Endothelial cell (in vitro differentiated cells): ENCODE measurements around the gene RBM38. TPM values are rescaled to one million over a fixed set of nuclear protein-coding genes. Genes with fewer than 3 reads are reported as not detected.

Source experiments
- DNase-seq: peaks from one replicate; pipeline ENCODE4 v3.0.0; 2021; ENCODE audit warnings: low spot score
- H3K27ac Mint-ChIP-seq: one replicate; pipeline ENCODE4 v1.8.0; 2021; ENCODE audit warnings: mixed read lengths, inconsistent platforms; ENCODE audit not compliant: unreplicated experiment
- H3K27me3 Mint-ChIP-seq: one replicate; pipeline ENCODE4 v1.8.0; 2021; ENCODE audit warnings: mild to moderate bottlenecking, moderate library complexity, mixed read lengths, inconsistent platforms; ENCODE audit not compliant: unreplicated experiment
- H3K36me3 Mint-ChIP-seq: one replicate; pipeline ENCODE4 v1.8.0; 2021; ENCODE audit warnings: mild to moderate bottlenecking, low read depth, mixed read lengths, inconsistent platforms; ENCODE audit not compliant: unreplicated experiment
- H3K4me1 Mint-ChIP-seq: one replicate; pipeline ENCODE4 v1.8.0; 2021; ENCODE audit warnings: mild to moderate bottlenecking, mixed read lengths, inconsistent platforms; ENCODE audit not compliant: unreplicated experiment
- H3K4me3 Mint-ChIP-seq: one replicate; pipeline ENCODE4 v1.8.0; 2021; ENCODE audit warnings: mild to moderate bottlenecking, mixed read lengths, inconsistent platforms; ENCODE audit not compliant: unreplicated experiment
- H3K9me3 Mint-ChIP-seq: one replicate; pipeline ENCODE4 v1.8.0; 2021; ENCODE audit warnings: mixed read lengths, inconsistent platforms; ENCODE audit not compliant: unreplicated experiment
- total RNA-seq: library from RNA; stranded (reverse); fragmentation: NEBNext Ultra II Directional; extraction: Animal tissue kit (Norgen Biotek cat#: 25700); gene quantifications from one replicate; pipeline ENCODE4 v1.2.1, GENCODE V29; 2021; ENCODE audit not compliant: unreplicated experiment
- TF ChIP-seq, protein P1 (sequence below): fragments of 200-600 bp; sonication (generic); IDR thresholded peaks from one replicate; pipeline ENCODE4 v1.5.0; 2021; ENCODE audit warnings: antibody characterized with exemption; ENCODE audit not compliant: unreplicated experiment

The RBM38 gene
- total RNA-seq, 1 donor from 2014 or later = 23.6 TPM

DNA sequence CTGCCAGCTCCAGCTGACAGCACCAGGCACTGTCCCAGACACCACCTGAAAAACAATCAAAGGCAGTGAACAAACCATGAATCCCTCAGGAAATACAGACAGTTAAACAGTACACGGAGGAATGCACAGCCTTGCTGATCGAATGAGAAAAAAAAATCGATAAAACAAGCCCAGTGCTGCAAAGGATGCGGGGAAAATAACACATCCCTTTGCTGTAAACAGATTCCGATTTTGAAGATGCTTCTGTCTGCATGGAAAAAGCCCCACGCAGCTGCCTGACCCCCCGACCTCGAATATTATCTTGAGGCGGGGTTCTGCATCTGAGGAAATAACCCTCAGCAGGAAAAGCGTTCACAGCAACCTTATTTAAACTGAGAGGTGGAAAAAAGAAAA, 43.9 kb downstream of the RBM38 start:
- no peaks in the 10 kb centered on the region for H3K27me3 Mint-ChIP-seq
- no peak for DNase-seq
- no peak overlapping the region for H3K27ac Mint-ChIP-seq
- TF ChIP-seq, protein P1, sequence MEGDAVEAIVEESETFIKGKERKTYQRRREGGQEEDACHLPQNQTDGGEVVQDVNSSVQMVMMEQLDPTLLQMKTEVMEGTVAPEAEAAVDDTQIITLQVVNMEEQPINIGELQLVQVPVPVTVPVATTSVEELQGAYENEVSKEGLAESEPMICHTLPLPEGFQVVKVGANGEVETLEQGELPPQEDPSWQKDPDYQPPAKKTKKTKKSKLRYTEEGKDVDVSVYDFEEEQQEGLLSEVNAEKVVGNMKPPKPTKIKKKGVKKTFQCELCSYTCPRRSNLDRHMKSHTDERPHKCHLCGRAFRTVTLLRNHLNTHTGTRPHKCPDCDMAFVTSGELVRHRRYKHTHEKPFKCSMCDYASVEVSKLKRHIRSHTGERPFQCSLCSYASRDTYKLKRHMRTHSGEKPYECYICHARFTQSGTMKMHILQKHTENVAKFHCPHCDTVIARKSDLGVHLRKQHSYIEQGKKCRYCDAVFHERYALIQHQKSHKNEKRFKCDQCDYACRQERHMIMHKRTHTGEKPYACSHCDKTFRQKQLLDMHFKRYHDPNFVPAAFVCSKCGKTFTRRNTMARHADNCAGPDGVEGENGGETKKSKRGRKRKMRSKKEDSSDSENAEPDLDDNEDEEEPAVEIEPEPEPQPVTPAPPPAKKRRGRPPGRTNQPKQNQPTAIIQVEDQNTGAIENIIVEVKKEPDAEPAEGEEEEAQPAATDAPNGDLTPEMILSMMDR = no peak
- H3K9me3 Mint-ChIP-seq = no peaks in the 10 kb centered on the region
- no peaks in the 10 kb centered on the region for H3K4me1 Mint-ChIP-seq
- H3K36me3 Mint-ChIP-seq = no peaks in the 10 kb centered on the region
- H3K4me3 Mint-ChIP-seq = no peak overlapping the region

DNA sequence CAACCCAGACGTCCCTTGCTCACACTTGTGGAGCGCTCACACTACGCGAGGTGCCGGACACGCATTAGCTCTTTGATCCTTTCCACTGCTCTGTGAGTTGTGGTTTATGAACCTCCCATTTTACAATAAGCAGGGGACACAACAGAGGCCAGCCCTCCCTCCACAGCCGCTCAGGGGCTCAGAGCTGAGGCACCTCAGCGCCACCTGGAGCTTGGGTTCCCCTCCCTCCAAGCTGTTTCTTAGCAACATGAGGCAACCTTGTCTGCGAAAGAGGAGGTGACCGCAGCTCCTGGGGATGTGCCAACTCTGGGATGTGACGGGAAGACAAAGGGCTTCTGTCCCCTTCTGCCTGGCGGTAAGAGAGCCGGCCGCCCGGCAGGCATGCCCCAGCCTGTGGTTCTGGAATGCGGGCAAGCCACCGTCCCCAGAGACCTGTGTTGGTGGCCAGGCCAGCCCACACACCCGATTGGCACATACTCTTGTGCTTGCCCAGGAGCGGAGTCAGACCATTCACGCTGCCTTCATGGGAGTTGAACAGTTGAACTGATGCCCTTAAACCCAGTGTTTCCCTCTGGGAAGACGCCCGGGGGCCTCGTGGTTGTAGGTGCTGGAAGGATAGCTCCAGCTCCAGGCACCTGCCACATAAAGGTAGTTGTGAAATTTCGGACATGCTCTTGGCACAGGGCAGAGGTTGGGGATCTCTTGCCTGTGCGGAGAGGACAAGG, 44.5 kb downstream of the RBM38 start:
- no peaks in the 10 kb centered on the region for H3K36me3 Mint-ChIP-seq
- H3K4me3 Mint-ChIP-seq = no peak overlapping the region
- H3K27me3 Mint-ChIP-seq = no peaks in the 10 kb centered on the region
- H3K4me1 Mint-ChIP-seq = no peaks in the 10 kb centered on the region
- H3K9me3 Mint-ChIP-seq = no peaks in the 10 kb centered on the region
- no peak overlapping the region for H3K27ac Mint-ChIP-seq
- no peak for DNase-seq
- TF ChIP-seq, protein P1 = no peak

DNA sequence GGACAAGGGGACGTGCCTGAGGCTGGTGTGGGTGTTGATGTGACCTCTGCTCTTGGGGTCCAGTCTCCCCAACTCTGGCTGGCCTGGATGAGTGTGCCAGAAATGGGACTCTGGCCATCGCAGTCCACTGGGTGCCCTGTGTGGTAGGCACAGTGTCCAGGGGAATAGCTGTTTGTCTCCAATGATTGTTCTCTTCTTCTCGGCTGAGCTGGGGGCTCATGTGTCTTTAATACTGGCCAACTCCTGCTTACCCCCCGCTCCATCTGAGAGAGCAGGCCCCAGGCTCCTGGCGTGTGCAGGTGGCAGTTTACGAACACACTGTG, 45.0 kb downstream of the RBM38 start:
- H3K27me3 Mint-ChIP-seq = peaks cover under 1% of the 10 kb centered on the region
- DNase-seq = no peak
- no peak overlapping the region for H3K27ac Mint-ChIP-seq
- no peaks in the 10 kb centered on the region for H3K4me1 Mint-ChIP-seq
- no peaks in the 10 kb centered on the region for H3K9me3 Mint-ChIP-seq
- no peaks in the 10 kb centered on the region for H3K36me3 Mint-ChIP-seq
- TF ChIP-seq, protein P1 = no peak
- no peak overlapping the region for H3K4me3 Mint-ChIP-seq

DNA sequence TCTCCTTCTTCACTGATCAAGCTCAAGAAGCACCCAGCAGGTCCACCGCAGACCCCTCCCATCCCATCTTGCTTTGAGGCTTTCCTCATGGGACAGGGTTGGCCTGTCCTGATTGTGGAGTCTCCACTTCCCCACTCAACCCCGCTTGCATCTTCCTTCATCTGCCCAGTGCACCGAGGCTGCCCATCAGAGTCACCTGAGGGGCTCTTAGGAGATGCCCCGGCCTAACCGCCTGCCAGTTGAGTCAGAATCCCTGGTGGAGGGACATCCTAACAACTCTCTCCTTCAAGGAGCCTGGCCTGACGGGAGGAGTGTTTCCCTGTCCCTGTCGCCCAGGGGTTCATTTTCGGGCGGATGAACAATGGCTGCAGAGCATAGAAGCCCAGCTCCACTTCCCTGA, 46.1 kb downstream of the RBM38 start:
- no peak overlapping the region for H3K27ac Mint-ChIP-seq
- H3K27me3 Mint-ChIP-seq = peaks cover 1% of the 10 kb centered on the region
- H3K4me3 Mint-ChIP-seq = no peak overlapping the region
- no peaks in the 10 kb centered on the region for H3K36me3 Mint-ChIP-seq
- TF ChIP-seq, protein P1 = no peak
- no peaks in the 10 kb centered on the region for H3K4me1 Mint-ChIP-seq
- no peak for DNase-seq
- H3K9me3 Mint-ChIP-seq = no peaks in the 10 kb centered on the region

DNA sequence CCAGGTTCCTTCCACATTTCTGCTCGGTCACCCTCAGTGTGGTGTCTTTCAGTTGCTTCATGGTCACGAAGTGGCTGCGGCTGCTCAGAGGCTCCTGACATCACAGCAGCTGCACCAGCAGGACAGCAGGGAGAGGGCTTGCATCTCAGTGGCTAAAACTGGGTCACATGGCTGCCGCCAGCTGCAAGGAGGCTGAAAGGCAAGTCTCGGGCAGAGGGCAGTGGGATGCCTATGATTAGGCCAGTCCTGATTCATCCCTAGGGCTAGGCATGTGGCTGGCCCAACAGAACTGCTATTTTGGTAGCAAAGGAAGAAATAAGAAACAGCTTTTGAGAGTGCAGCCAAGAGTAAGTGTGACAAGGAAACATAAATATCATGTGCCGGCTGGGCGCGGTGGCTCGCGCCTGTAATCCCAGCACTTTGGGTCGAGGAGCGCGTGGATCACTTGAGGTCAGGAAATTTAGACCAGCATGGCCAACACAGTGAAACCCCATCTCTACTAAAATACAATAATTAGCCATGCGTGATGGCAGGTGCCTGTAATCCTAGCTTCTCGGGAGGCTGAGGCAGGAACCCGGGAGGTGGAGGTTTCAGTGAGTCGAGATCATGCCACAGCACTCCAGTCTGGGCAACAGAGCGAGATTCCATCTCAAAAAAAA, 46.6 kb downstream of the RBM38 start:
- no peaks in the 10 kb centered on the region for H3K4me1 Mint-ChIP-seq
- no peak overlapping the region for H3K27ac Mint-ChIP-seq
- DNase-seq = no peak
- peaks cover 1% of the 10 kb centered on the region for H3K27me3 Mint-ChIP-seq
- no peak overlapping the region for H3K4me3 Mint-ChIP-seq
- no peaks in the 10 kb centered on the region for H3K36me3 Mint-ChIP-seq
- H3K9me3 Mint-ChIP-seq = no peaks in the 10 kb centered on the region
- TF ChIP-seq, protein P1 = no peak
